ENCODE data around the gene TNFRSF18.

- TF ChIP-seq CTCF (IDR thresholded peaks at IDR 0.05) (no peak), ZFP36 (IDR thresholded peaks at IDR 0.05; ENCODE audit: borderline replicate concordance, partially characterized antibody) (no peak)
These were observed 33.2 kb downstream of the TNFRSF18 start for GRCh38 chr1:1173061-1173792.
